GM12873 (cell line): Measurements from ENCODE around the gene ARL15.
A peak's percentile ranks its signal among the peaks of the same experiment; 100 is the strongest.

Experiments
- TF ChIP-seq, protein P1 (sequence below): IDR thresholded peaks from 2 replicates; pipeline ENCODE4 v1.5.1; 2012; ENCODE audit warnings: low read depth, mild to moderate bottlenecking, moderate library complexity, low read length, control low read depth; ENCODE audit not compliant: insufficient read depth; ENCODE audit errors: missing control alignments

ARL15 gene

DNA sequence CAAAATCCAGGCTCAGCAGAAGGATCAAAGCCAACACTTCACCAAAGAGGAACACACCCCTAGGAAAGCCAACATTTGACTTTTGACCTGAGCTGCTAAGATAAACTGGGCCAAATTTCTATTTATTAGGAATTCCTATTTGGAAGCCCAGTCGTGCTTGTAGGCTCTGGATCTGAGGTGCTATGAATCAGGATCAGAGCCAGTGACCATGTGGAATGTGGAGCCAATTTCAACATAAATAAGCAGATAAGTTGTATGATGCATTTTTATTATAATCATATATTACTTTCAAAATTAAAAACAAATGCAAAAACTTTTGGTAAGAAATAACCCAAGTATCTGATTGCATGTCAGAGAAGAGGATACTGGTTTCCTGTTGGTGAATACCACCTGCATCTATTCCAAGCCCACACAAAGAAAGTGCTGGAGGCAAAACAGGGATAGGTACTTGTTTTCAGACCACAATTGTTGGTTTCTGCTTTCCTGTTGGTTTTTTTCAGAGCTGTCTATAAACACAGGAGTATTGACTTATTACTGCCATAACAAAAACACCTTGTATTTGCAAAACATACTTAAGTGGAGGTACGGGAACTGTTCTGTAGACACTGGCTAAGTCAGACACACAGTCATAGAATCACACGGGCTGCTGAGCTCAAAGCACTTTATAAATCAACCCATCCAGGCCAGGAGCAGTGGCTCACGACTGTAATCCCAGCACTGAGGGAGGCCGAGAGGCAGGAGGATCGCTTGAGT, 52.8 kb downstream of the ARL15 start:
- TF ChIP-seq, protein P1, sequence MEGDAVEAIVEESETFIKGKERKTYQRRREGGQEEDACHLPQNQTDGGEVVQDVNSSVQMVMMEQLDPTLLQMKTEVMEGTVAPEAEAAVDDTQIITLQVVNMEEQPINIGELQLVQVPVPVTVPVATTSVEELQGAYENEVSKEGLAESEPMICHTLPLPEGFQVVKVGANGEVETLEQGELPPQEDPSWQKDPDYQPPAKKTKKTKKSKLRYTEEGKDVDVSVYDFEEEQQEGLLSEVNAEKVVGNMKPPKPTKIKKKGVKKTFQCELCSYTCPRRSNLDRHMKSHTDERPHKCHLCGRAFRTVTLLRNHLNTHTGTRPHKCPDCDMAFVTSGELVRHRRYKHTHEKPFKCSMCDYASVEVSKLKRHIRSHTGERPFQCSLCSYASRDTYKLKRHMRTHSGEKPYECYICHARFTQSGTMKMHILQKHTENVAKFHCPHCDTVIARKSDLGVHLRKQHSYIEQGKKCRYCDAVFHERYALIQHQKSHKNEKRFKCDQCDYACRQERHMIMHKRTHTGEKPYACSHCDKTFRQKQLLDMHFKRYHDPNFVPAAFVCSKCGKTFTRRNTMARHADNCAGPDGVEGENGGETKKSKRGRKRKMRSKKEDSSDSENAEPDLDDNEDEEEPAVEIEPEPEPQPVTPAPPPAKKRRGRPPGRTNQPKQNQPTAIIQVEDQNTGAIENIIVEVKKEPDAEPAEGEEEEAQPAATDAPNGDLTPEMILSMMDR = no peak

DNA sequence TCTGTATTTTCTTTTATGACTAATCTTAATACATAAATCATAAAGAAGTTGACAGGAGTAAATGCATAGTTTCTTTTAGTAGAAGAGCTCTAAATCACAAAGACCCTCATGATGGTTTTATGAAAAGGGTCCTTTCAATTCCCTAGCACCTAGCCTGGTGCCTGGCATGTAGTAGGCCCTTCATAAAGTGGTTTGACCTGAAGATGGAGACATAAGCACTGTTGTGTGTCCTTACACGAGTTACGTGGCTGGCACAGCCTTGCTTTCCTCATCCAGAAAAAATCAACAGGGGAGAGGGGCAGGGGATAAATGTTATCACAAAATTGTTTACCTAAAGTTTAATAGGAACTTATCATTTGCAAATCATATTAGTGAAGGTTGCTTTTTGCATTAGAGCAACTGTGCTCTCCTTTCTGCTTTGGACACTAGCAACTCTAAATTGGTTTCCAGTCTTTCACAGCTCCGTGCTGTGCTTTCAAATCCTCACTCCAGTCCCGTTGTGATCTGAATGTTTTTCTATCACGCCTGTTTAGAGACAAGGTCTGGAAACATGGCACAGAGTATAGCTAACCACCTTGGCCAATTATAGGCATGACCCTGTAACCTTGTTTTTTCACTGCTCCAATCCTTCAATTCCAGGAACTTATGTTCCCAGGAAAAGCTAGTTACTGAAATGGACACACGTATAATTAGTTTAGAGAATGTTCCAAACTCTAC, 55.7 kb downstream of the ARL15 start:
- TF ChIP-seq, protein P1 = no peak

DNA sequence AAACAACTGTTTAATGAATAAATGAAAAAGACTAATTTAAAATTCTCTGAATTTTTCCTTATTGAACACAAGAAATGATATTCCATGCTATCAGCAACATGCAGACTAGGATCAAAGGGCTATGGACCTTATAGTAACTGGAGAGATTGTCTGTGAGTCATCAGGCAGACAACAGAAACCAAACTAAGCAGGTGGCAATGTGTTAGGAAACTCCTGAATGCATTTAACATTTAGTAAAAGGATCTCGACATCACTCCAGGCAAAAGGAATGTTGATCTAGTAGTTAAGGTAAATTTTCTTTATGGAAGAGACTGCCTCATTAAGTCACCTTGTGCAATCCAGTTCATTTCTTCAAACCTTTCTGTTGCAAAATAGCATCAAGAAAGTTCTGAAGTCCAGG, 58.4 kb downstream of the ARL15 start:
- TF ChIP-seq, protein P1 = no peak

DNA sequence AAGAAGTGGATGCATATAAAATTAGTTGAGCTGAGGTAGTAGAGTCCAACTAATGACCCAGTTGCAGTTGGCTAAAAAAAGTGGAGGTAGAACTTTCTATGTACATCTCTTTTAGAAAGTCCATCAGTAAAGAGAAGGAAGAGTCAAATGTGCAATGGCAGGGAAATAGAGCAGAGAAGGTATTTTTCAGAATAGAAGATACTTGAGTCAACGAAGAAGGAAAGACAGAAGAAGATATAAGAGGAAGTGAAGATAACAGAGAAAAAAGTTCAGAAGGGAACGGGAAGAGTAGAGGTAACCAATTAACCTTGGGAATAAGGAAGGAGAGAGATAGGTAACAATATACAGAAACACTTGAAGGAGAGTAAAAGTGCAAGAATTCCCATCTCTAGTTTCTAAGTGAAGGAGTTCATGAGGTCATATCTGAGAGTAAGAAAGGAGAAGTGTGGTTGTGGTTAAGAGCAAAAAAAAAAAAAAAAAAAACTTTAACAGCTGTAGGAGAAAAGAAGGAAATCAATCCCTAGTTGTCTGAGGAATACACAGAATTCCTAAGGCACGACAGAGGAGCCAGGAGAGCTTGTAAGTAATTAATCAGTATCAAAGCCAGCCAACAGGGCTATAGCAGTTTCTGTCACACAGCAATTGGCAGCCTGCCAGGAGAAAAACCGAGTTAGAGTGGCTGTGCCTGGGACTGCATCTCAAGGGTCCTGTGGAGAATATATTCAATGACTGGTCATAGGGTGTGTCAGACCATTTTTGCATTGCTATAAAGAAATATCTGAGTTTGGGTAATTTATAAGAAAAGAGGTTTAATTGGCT, 61.0 kb downstream of the ARL15 start:
- TF ChIP-seq, protein P1 = no peak

DNA sequence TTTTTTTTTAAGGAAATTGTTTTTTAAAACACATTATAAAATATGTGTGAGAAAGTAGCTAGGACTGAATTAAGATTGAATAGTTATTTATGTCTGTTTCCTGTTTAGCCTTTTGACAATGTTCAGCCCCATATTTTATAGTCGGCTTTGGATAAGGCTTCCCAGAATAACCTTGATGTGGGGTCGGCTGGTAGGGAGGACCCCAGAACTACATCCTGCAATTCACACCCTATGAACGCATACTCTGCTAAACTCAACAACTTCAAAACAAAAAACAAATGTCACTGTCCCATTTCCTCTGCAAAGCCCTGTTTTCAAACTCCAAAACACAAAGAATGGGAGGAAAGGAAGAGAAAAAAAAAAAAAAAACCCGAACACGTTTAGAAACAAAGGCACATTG, 63.1 kb downstream of the ARL15 start:
- TF ChIP-seq, protein P1 = no peak

DNA sequence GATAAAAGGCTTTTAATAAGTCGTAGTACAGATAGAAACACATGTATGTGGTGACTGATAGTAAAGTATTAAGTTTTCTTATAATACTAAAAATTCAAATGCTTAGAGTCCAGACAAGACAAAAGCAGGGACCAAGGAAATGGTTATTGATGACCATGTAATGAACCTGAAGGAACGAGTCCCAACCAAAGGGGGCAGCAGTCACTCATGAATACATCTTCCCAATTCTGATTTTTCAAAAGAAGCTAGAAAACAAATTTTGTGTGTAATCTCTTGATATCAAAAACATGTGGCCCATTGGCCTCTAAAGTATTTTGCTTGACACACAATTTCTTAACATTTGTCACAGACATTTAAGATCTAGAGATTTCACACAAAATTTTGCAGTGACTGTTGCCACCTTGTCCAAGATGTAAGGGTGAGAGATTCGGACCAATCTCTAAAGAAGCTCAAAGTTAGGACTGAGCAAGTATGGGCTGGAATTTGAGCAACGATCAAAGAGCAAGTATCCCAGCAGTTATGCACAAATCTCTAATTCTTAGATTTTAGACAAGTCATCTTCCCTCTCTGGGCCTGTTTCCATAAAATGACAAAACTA, 66.8 kb downstream of the ARL15 start:
- TF ChIP-seq, protein P1 = peak; percentile 74
